Measurements from ENCODE around the gene TCTN1.
A peak's percentile ranks its signal among the peaks of the same experiment; 100 is the strongest.
"Not testable (repeated sequence)": the region's sequence is repeated elsewhere in the genome, so short reads cannot be mapped to it uniquely, and the experiment has no call there.

The TCTN1 gene

GRCh38 chr12:110592919-110593318 lies 21.0 kb upstream of the TCTN1 start:
- not testable (repeated sequence) for H3K27ac Mint-ChIP-seq, H3K4me3 Mint-ChIP-seq, H3K36me3 Mint-ChIP-seq, H3K9me3 Mint-ChIP-seq, DNase-seq, H3K27me3 Mint-ChIP-seq
- peaks cover 31% of the 10 kb centered on the region for H3K4me1 Mint-ChIP-seq
- CTCF ChIA-PET = interaction anchor here (0.6 to 3.2 kb wide), 3 partner anchors 40 to 384 kb away, joined by 3 to 18 read pairs (median 3); partner anchors contain the start of genes FAM216A and GPN3

- peaks cover 6% of the 10 kb centered on the region for H3K4me1 Mint-ChIP-seq
- no peak overlapping the region for H3K4me3 Mint-ChIP-seq
- CTCF ChIA-PET = interaction anchor here (0.6 to 8.3 kb wide), 7 partner anchors 34 to 211 kb away, joined by 3 to 202 read pairs (median 4); partner anchors contain the start of gene ARPC3
- no peak for DNase-seq
- no peak overlapping the region for H3K27ac Mint-ChIP-seq
- no peaks in the 10 kb centered on the region for H3K36me3 Mint-ChIP-seq
- H3K27me3 Mint-ChIP-seq = no peaks in the 10 kb centered on the region
- H3K9me3 Mint-ChIP-seq = no peaks in the 10 kb centered on the region
Observed at GRCh38 chr12:110597885-110598284, 16.0 kb upstream of the TCTN1 start.

- Mint-ChIP-seq H3K27me3 (no peaks in the 10 kb centered on the region), H3K36me3 (no peaks in the 10 kb centered on the region), H3K4me3 (no peak overlapping the region), H3K27ac (no peak overlapping the region), H3K4me1 (peaks cover 10% of the 10 kb centered on the region), H3K9me3 (no peaks in the 10 kb centered on the region)
- CTCF ChIA-PET = interaction anchor here (0.6 to 8.3 kb wide), 19 partner anchors 8 to 227 kb away, joined by 3 to 202 read pairs (median 8); partner anchors contain the start of genes ARPC3, FAM216A and GPN3
- DNase-seq = no peak
Observed at GRCh38 chr12:110599334-110599733, 14.6 kb upstream of the TCTN1 start.

GRCh38 chr12:110600254-110600653 lies 13.7 kb upstream of the TCTN1 start:
- no peak overlapping the region for H3K4me3 Mint-ChIP-seq
- no peaks in the 10 kb centered on the region for H3K27me3 Mint-ChIP-seq
- H3K36me3 Mint-ChIP-seq = no peaks in the 10 kb centered on the region
- H3K27ac Mint-ChIP-seq = no peak overlapping the region
- no peak for DNase-seq
- CTCF ChIA-PET = interaction anchor here (0.6 to 8.3 kb wide), 36 partner anchors 9 to 498 kb away, joined by 3 to 202 read pairs (median 5); partner anchors contain the start of genes ARPC3, FAM216A, GPN3 and RAD9B
- no peaks in the 10 kb centered on the region for H3K9me3 Mint-ChIP-seq
- H3K4me1 Mint-ChIP-seq = peaks cover 14% of the 10 kb centered on the region

GRCh38 chr12:110602085-110602814 lies 11.7 kb upstream of the TCTN1 start:
- H3K36me3 Mint-ChIP-seq = not testable (repeated sequence)

GRCh38 chr12:110606253-110606611 lies 7.7 kb upstream of the TCTN1 start:
- Mint-ChIP-seq H3K27me3 (peaks cover 7% of the 10 kb centered on the region), H3K36me3 (no peaks in the 10 kb centered on the region), H3K9me3 (no peaks in the 10 kb centered on the region), H3K27ac (peak overlapping the region; percentile 76), H3K4me1 (peaks cover 26% of the 10 kb centered on the region), H3K4me3 (peak overlapping the region; percentile 61)
- CTCF ChIA-PET = interaction anchor here (0.7 to 8.3 kb wide), 8 partner anchors 14 to 431 kb away, joined by 3 to 202 read pairs (median 3); partner anchors contain the start of genes ARPC3 and FAM216A
- no peak for DNase-seq

More at GRCh38 chr12:110602085-110602814, 11.7 kb upstream of the TCTN1 start:
- not testable (repeated sequence) for H3K27me3 Mint-ChIP-seq, H3K4me3 Mint-ChIP-seq, H3K27ac Mint-ChIP-seq, H3K9me3 Mint-ChIP-seq
- peak; percentile 64 for DNase-seq
- peaks cover 21% of the 10 kb centered on the region for H3K4me1 Mint-ChIP-seq
- CTCF ChIA-PET = interaction anchor here (0.7 to 8.3 kb wide), 54 partner anchors 9 to 505 kb away, joined by 3 to 202 read pairs (median 5); partner anchors contain the start of genes ARPC3, FAM216A, GPN3 and TCTN1

GRCh38 chr12:110613071-110613770 lies 708 bp upstream of the TCTN1 start:
- Mint-ChIP-seq H3K4me3 (peak overlapping the region; percentile 81), H3K36me3 (no peaks in the 10 kb centered on the region), H3K4me1 (peaks cover 19% of the 10 kb centered on the region), H3K27ac (peak overlapping the region; percentile 91), H3K9me3 (no peaks in the 10 kb centered on the region), H3K27me3 (peaks cover 7% of the 10 kb centered on the region)
- no peak for DNase-seq
- CTCF ChIA-PET = interaction anchor here (0.8 to 4.8 kb wide), 6 partner anchors 12 to 164 kb away, joined by 3 to 26 read pairs (median 4); no protein-coding TSS in a partner anchor

GRCh38 chr12:110615171-110615570 lies 1.2 kb downstream of the TCTN1 start:
- peaks cover 23% of the 10 kb centered on the region for H3K4me1 Mint-ChIP-seq
- H3K4me3 Mint-ChIP-seq = peak overlapping the region; percentile 28
- H3K9me3 Mint-ChIP-seq = no peaks in the 10 kb centered on the region
- CTCF ChIA-PET = interaction anchor here (0.9 to 4.8 kb wide), 5 partner anchors 14 to 212 kb away, joined by 3 to 26 read pairs (median 4); no protein-coding TSS in a partner anchor
- H3K27ac Mint-ChIP-seq = no peak overlapping the region
- H3K36me3 Mint-ChIP-seq = no peaks in the 10 kb centered on the region
- no peaks in the 10 kb centered on the region for H3K27me3 Mint-ChIP-seq
- no peak for DNase-seq

- H3K27ac Mint-ChIP-seq = no peak overlapping the region
- no peaks in the 10 kb centered on the region for H3K27me3 Mint-ChIP-seq
- H3K4me3 Mint-ChIP-seq = no peak overlapping the region
- CTCF ChIA-PET = interaction anchor here (0.7 to 4.8 kb wide), 3 partner anchors 15 to 81 kb away, joined by 3 to 26 read pairs (median 3); no protein-coding TSS in a partner anchor
- no peak for DNase-seq
- H3K36me3 Mint-ChIP-seq = no peaks in the 10 kb centered on the region
- H3K9me3 Mint-ChIP-seq = no peaks in the 10 kb centered on the region
- peaks cover 17% of the 10 kb centered on the region for H3K4me1 Mint-ChIP-seq
Observed at GRCh38 chr12:110616471-110617115, 2.7 kb downstream of the TCTN1 start.

GRCh38 chr12:110619534-110619953 lies 5.6 kb downstream of the TCTN1 start:
- peak; percentile 43 for DNase-seq
- no peaks in the 10 kb centered on the region for H3K9me3 Mint-ChIP-seq
- H3K4me3 Mint-ChIP-seq = no peak overlapping the region
- no peaks in the 10 kb centered on the region for H3K36me3 Mint-ChIP-seq
- H3K4me1 Mint-ChIP-seq = peaks cover 5% of the 10 kb centered on the region
- CTCF ChIA-PET = interaction anchor here (0.7 to 3.8 kb wide), 7 partner anchors 12 to 203 kb away, joined by 3 to 14 read pairs (median 3); no protein-coding TSS in a partner anchor
- H3K27me3 Mint-ChIP-seq = no peaks in the 10 kb centered on the region
- peak overlapping the region; percentile 52 for H3K27ac Mint-ChIP-seq

GRCh38 chr12:110622582-110622981 lies 8.7 kb downstream of the TCTN1 start:
- H3K4me1 Mint-ChIP-seq = peaks cover 11% of the 10 kb centered on the region
- no peaks in the 10 kb centered on the region for H3K27me3 Mint-ChIP-seq
- H3K36me3 Mint-ChIP-seq = no peaks in the 10 kb centered on the region
- no peak overlapping the region for H3K4me3 Mint-ChIP-seq
- DNase-seq = no peak
- CTCF ChIA-PET = no interaction called here
- no peak overlapping the region for H3K27ac Mint-ChIP-seq
- H3K9me3 Mint-ChIP-seq = no peaks in the 10 kb centered on the region

GRCh38 chr12:110627500-110628195 lies 13.7 kb downstream of the TCTN1 start:
- peak overlapping the region; percentile 79 for H3K27ac Mint-ChIP-seq
- CTCF ChIA-PET = no interaction called here
- no peak for DNase-seq
- H3K36me3 Mint-ChIP-seq = no peaks in the 10 kb centered on the region
- H3K9me3 Mint-ChIP-seq = no peaks in the 10 kb centered on the region
- H3K4me3 Mint-ChIP-seq = no peak overlapping the region
- no peaks in the 10 kb centered on the region for H3K27me3 Mint-ChIP-seq
- H3K4me1 Mint-ChIP-seq = peaks cover 15% of the 10 kb centered on the region

GRCh38 chr12:110635055-110635454 lies 21.1 kb downstream of the TCTN1 start:
- CTCF ChIA-PET = no interaction called here
- Mint-ChIP-seq H3K36me3 (no peaks in the 10 kb centered on the region), H3K4me3 (no peak overlapping the region), H3K9me3 (no peaks in the 10 kb centered on the region), H3K27ac (no peak overlapping the region), H3K4me1 (peaks cover 25% of the 10 kb centered on the region), H3K27me3 (no peaks in the 10 kb centered on the region)
- DNase-seq = no peak

Data from activated naive CD4-positive, alpha-beta T cell treated with anti-CD3 and anti-CD28 coated beads, Interleukin-2, amount 10 ng/mL, durations not matched to agents 7 days and 5 days (primary cell).